ENCODE data around the gene CCDC188. TPM values are rescaled to one million over a fixed set of nuclear protein-coding genes. Genes with fewer than 3 reads are reported as not detected.

Gene CCDC188
- total and polyA plus RNA-seq, 2 of the 4 experiments (the other 2 are of a cell fraction), result 0.10 TPM; not detected in 1

GRCh38 chr22:20171288-20172140 is 20.7 kb upstream of the CCDC188 start:
- Histone ChIP-seq H2AK9ac (replicated peaks; ENCODE audit: low read depth, low read length, poor library complexity) (no peak overlapping the region), H4K5ac (ENCODE audit: low read depth, low read length) (no peak overlapping the region), H3K9me1 (ENCODE audit: insufficient read depth, low read length) (no peaks in the 10 kb centered on the region), H3K4me2 (ENCODE audit: low read depth, low read length) (no peak overlapping the region), H2BK120ac (ENCODE audit: low read depth, low read length) (no peak overlapping the region), H3K56ac (ENCODE audit: extremely low read depth, insufficient read depth, low read length) (no peak overlapping the region), H3K4ac (ENCODE audit: low read depth, low read length) (no peak overlapping the region), H3K9me3 (ENCODE audit: control insufficient read depth, insufficient read depth, low read length) (no peaks in the 10 kb centered on the region), H2AFZ (replicated peaks; ENCODE audit: low read length, poor library complexity) (no peak overlapping the region), H4K8ac (ENCODE audit: low read depth in 2 of 2, low read length in 2 of 2) (no peak overlapping the region), H3K9ac (ENCODE audit: low read depth, low read length) (no peak overlapping the region), H3K79me1 (ENCODE audit: low read depth in 1 of 2, low read length in 2 of 2) (no peaks in the 10 kb centered on the region), H2BK15ac (ENCODE audit: low read depth, low read length) (no peak overlapping the region), H2AK5ac (ENCODE audit: low read depth, low read length) (no peak overlapping the region), H2BK20ac (ENCODE audit: low read depth, low read length) (no peak overlapping the region), H4K91ac (ENCODE audit: insufficient read depth, low read depth, low read length) (no peak overlapping the region), H3K4me1 (ENCODE audit: control insufficient read depth, insufficient read depth, low read length) (no peaks in the 10 kb centered on the region), H3K18ac (ENCODE audit: low read depth, low read length) (no peak overlapping the region), H3K27me3 (ENCODE audit: control insufficient read depth, insufficient read depth, low read length) (peaks cover 25% of the 10 kb centered on the region), H3K14ac (replicated peaks; ENCODE audit: low read depth, low read length) (no peak overlapping the region), H2BK5ac (ENCODE audit: low read depth, low read length, poor library complexity, severe bottlenecking) (no peak overlapping the region), H3K23ac (ENCODE audit: low read depth, low read length) (no peak overlapping the region), H3K4me3 (ENCODE audit: insufficient read depth, low read depth, low read length) (no peak overlapping the region), H4K20me1 (ENCODE audit: insufficient read depth, low read length) (no peaks in the 10 kb centered on the region), H3K36me3 (ENCODE audit: control insufficient read depth, insufficient read depth, low read length) (no peaks in the 10 kb centered on the region), H3K27ac (ENCODE audit: insufficient read depth, low read length) (no peak overlapping the region)
- 84% methylated on average over 5 of the region's 12 CpGs; no CpG with 5 or more reads in 1 of the 2 experiments for WGBS, 2 experiments (ENCODE audit: extremely low coverage in 2 of 2, insufficient read length in 1 of 2)
- ChIA-PET CTCF (no interaction called here), POLR2A (ENCODE audit: unreplicated experiment) (no interaction called here)
- in situ Hi-C loops (cut with MboI; ENCODE audit: low sequenced_read_pairs), result loop anchor here (5.0 kb wide), 1 partner anchor 106 kb away; no protein-coding TSS in a partner anchor
- DNase-seq, result no peak
- intact Hi-C loops (cut with micrococcal nuclease), result loop anchor here (1.0 kb wide), 1 partner anchor 10 kb away; no protein-coding TSS in a partner anchor
- ATAC-seq (ENCODE audit: low read depth), result no peak
- no TSS peak for BruUV-seq (replicated peaks)
- dilution Hi-C loops (cut with HindIII; ENCODE audit: low sequenced_read_pairs, unreplicated experiment), result no loop called here
- no peak for TF ChIP-seq MXI1 (IDR thresholded peaks at IDR 0.05; ENCODE audit: borderline replicate concordance, low read depth, low read length)
- no peak for TF ChIP-seq MAFK (IDR thresholded peaks at IDR 0.05; ENCODE audit: low read depth, low read length)
- no peak for TF ChIP-seq FOS (IDR thresholded peaks at IDR 0.05; ENCODE audit: low read depth, low read length)
- TF ChIP-seq ELK1 (IDR thresholded peaks at IDR 0.05; ENCODE audit: borderline replicate concordance, low read depth, low read length), result no peak
- TF ChIP-seq CTCF (conservative IDR thresholded peaks at IDR 0.05; ENCODE audit: low read depth, low read length), result no peak
- no peak for TF ChIP-seq CEBPB (IDR thresholded peaks at IDR 0.05; ENCODE audit: low read depth, low read length)
- TF ChIP-seq RAD21 (IDR thresholded peaks at IDR 0.05; ENCODE audit: low read length), result no peak
- no peak for TF ChIP-seq CHD1 (IDR thresholded peaks at IDR 0.05; ENCODE audit: low read depth, low read length)
- TF ChIP-seq SMC3 (IDR thresholded peaks at IDR 0.05; ENCODE audit: low read depth, low read length), result no peak
- TF ChIP-seq BHLHE40 (IDR thresholded peaks at IDR 0.05; ENCODE audit: low read depth, low read length), result no peak
- TF ChIP-seq POLR2A (IDR thresholded peaks at IDR 0.05; ENCODE audit: low read depth, low read length), result no peak
- TF ChIP-seq RFX5 (IDR thresholded peaks at IDR 0.05; ENCODE audit: low read depth, low read length), result no peak
- no peak for TF ChIP-seq MAZ (IDR thresholded peaks at IDR 0.05; ENCODE audit: borderline replicate concordance, low read depth, low read length)
- TF ChIP-seq USF2 (IDR thresholded peaks at IDR 0.05; ENCODE audit: low read depth, low read length), result no peak
- no peak for TF ChIP-seq NFE2L2 (IDR thresholded peaks at IDR 0.05; ENCODE audit: low read depth, low read length)
